GM13977 (cell line): Measurements from ENCODE around the gene ULK4.

ENCODE experiments used
- DNase-seq: peaks from one replicate; pipeline ENCODE4 v3.0.0; 2012; ENCODE audit warnings: low spot score
- CTCF ChIP-seq: IDR thresholded peaks from 2 replicates; pipeline ENCODE4 v1.5.1; 2012; ENCODE audit warnings: mild to moderate bottlenecking, control low read depth; ENCODE audit not compliant: insufficient read depth; ENCODE audit errors: extremely low read depth, missing control alignments
- in situ Hi-C: fragments of 300-500 bp; cut with MboI; formaldehyde crosslinking; loops from one replicate; pipeline ENCODE4 v1.12.0; 2022; ENCODE audit warnings: low sequenced_read_pairs, low pct_unique_long_range_greater_than_20kb, mixed read lengths, inconsistent platforms; ENCODE audit not compliant: unreplicated experiment

The ULK4 gene

GRCh38 chr3:41521010-41521655, 440.8 kb downstream of the ULK4 start:
- no peak for DNase-seq
- TF ChIP-seq CTCF, result no peak
- in situ Hi-C loops, result no loop called here

GRCh38 chr3:41519746-41520145, 442.2 kb downstream of the ULK4 start:
- in situ Hi-C loops, result no loop called here

GRCh38 chr3:41518626-41519025, 443.3 kb downstream of the ULK4 start:
- no peak for DNase-seq
- TF ChIP-seq CTCF, result no peak
- in situ Hi-C loops, result no loop called here

More at GRCh38 chr3:41519746-41520145, 442.2 kb downstream of the ULK4 start:
- no peak for DNase-seq
- no peak for TF ChIP-seq CTCF

GRCh38 chr3:41508063-41508696, 453.7 kb downstream of the ULK4 start:
- in situ Hi-C loops, result no loop called here
- no peak for TF ChIP-seq CTCF
- no peak for DNase-seq

GRCh38 chr3:41507336-41508062, 454.4 kb downstream of the ULK4 start:
- no peak for TF ChIP-seq CTCF
- in situ Hi-C loops, result no loop called here

GRCh38 chr3:41503998-41504623, 457.8 kb downstream of the ULK4 start:
- DNase-seq, result no peak
- in situ Hi-C loops, result no loop called here
- no peak for TF ChIP-seq CTCF

More at GRCh38 chr3:41507336-41508062, 454.4 kb downstream of the ULK4 start:
- DNase-seq, result no peak
